Measurements from ENCODE around the gene SCN4A. TPM values are rescaled to one million over a fixed set of nuclear protein-coding genes. Genes with fewer than 3 reads are reported as not detected.

Gene SCN4A
- total RNA-seq, 6 donors from 2014 or later, result under 0.01 to 0.44 (median 0.20) TPM; not detected in 3

DNA sequence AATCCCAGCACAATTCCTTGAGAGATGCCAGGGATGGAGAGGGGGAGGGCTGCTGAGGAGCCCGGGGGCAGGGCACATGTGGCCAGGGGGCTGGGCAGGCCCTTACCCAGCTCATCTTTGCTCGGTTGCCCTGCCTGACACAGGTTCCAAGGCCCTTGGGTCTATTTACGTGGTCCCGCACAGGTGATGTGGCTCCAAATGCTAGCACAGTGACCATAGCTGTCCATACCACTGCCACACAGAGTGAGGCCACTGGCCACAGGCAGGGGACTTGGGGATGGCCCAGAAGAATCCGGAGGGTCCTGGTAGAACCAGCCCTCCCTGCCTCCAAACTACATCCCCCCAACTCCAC lies 15.4 kb upstream of the SCN4A start:
- TF ChIP-seq EP300 (IDR thresholded peaks at IDR 0.05), result no peak
- H3K4me3 ChIP-seq, result no peak overlapping the region
- DNase-seq (no peak), ATAC-seq (ENCODE audit: low FRiP score in 2 of 2) (no peak)
- no peaks in the 10 kb centered on the region for H3K27me3 ChIP-seq
- no peak overlapping the region for H3K27ac ChIP-seq
- H3K4me1 ChIP-seq, result peaks cover 42 to 55% (median 50%) of the 10 kb centered on the region in 4 donors
- no peaks in the 10 kb centered on the region for H3K9me3 ChIP-seq
- WGBS, 2 donors, result 93% methylated on average over 5 of the region's 5 CpGs; no CpG with 5 or more reads in 1 of the 2 donors
- no peaks in the 10 kb centered on the region for H3K36me3 ChIP-seq

DNA sequence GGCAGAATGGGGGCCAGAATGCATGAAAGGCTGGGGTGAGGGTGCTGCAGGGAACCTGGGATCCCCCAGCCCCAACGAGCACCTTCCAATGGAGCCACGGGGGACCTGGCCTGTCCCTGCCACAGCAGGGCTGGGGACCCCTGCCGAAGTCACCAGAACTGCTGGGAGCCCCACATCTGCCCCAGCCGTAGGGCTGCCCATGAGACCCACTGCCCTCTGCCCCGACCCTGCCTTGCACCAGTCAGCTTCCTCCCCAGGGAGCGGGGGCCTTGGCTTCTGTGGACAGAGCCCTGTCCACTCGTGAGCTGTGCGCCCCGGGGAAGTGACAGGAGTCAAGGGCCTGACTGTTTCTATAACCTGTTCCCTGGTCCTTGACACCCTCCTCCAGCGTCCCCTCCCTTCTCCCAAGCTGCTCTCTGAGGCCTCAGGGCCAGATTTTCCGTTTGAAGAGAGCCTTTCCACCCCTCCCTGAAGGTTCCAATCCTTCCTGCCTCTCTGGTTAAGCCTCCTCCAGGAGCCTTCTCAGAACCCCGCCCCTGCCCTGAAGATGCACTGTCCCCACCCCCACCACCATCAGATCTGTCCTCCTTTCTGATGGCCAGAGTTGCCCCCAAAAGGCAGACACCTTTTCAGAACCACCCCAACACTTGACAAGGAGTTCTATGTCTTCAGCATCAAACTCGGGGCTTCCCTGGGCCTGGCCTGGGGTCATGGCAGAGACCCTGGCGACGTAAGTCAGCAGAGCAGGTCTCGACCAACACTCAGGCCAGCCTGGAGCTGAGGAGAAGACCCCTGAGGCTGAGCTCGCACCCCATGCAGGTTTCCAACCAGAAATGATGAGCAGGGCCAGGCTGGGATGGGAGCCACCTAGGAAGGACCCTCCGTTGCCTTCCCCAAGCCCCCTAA lies 14.8 kb upstream of the SCN4A start:
- no peaks in the 10 kb centered on the region for H3K36me3 ChIP-seq
- no peak overlapping the region for H3K4me3 ChIP-seq
- TF ChIP-seq, protein P1, sequence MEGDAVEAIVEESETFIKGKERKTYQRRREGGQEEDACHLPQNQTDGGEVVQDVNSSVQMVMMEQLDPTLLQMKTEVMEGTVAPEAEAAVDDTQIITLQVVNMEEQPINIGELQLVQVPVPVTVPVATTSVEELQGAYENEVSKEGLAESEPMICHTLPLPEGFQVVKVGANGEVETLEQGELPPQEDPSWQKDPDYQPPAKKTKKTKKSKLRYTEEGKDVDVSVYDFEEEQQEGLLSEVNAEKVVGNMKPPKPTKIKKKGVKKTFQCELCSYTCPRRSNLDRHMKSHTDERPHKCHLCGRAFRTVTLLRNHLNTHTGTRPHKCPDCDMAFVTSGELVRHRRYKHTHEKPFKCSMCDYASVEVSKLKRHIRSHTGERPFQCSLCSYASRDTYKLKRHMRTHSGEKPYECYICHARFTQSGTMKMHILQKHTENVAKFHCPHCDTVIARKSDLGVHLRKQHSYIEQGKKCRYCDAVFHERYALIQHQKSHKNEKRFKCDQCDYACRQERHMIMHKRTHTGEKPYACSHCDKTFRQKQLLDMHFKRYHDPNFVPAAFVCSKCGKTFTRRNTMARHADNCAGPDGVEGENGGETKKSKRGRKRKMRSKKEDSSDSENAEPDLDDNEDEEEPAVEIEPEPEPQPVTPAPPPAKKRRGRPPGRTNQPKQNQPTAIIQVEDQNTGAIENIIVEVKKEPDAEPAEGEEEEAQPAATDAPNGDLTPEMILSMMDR (IDR thresholded peaks at IDR 0.05), result no peak
- TF ChIP-seq EP300 (IDR thresholded peaks at IDR 0.05), result no peak
- no peak for TF ChIP-seq POLR2AphosphoS5 (IDR thresholded peaks at IDR 0.05)
- no peak for TF ChIP-seq POLR2A (IDR thresholded peaks at IDR 0.05)
- H3K4me1 ChIP-seq, result peaks cover 48 to 60% (median 52%) of the 10 kb centered on the region in 4 donors
- ATAC-seq (ENCODE audit: low FRiP score in 2 of 2) (no peak), DNase-seq (peak in 1 of 2 donors; percentile 54)
- no peaks in the 10 kb centered on the region for H3K9me3 ChIP-seq
- no peaks in the 10 kb centered on the region for H3K27me3 ChIP-seq
- WGBS, 2 donors, result 52 to 70% methylated on average over 4 to 18 of the region's 18 CpGs
- peak overlapping the region in 2 of 4 donors; percentile 4 to 55 for H3K27ac ChIP-seq

DNA sequence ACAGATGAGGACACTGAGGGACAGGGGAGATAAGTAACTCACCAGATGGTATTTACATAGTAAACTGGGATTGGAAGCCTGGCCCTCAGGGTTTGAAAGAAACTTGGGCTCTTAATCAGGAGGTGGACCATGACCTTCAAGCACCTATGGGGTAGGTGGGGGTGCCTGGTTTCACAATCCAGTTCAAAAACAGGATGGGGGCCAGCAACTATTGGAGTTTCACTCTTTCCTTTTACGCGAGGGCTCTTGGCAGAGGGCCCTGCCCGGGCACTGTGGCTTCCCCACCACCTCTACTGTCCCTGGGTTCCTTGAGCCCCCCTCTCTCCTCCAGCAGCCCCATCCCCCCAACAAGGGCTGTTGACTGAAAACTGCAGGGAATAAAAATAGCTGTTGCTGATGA lies 14.1 kb upstream of the SCN4A start:
- H3K36me3 ChIP-seq, result no peaks in the 10 kb centered on the region
- DNase-seq, result no peak
- H3K4me1 ChIP-seq, result peaks cover 48 to 60% (median 53%) of the 10 kb centered on the region in 4 donors
- ATAC-seq (ENCODE audit: low FRiP score in 2 of 2), result no peak
- H3K27me3 ChIP-seq, result no peaks in the 10 kb centered on the region
- peak overlapping the region in 3 of 4 donors; percentile 4 to 87 (median 55) for H3K27ac ChIP-seq
- no peak overlapping the region for H3K4me3 ChIP-seq
- 13 to 29% methylated on average over 3 of the region's 3 CpGs for WGBS, 2 donors
- TF ChIP-seq POLR2AphosphoS5 (IDR thresholded peaks at IDR 0.05), result no peak
- H3K9me3 ChIP-seq, result no peaks in the 10 kb centered on the region

DNA sequence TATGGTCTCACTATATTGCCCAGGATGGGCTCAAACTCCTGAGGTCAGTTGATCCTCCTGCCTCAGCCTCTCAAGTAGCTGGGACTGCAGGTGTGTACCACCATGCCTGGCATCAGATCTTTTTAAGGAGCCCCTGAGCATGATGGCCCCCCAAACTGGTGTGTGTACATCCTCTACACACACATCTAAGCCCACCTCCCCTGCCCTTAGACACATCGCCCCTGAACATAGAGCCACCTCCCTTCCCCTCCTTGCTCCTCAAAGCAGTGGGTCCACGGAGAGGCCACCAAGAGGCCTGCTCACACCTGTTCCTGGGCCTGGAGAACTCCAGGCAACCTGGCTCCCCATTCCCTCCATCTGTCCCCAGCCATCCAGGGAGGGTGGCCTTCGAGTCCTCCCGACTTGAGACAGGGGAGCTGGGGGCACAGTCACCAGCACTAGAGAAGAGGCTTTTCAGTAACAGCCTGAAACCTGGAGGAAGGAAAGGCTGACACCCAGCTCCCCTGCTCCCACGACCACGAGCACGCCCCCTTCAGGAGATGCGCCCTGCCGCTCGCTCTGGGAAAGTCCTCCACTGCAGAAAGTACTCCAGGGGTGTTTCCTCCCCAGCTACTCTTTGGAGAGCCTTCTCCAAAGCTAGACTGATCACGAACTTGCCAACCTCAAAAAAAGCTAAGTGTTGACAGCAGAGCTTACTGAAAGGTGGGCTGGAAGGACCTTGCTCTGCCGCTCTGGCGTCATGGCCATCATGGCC lies 12.8 kb upstream of the SCN4A start:
- no peaks in the 10 kb centered on the region for H3K36me3 ChIP-seq
- no peak overlapping the region for H3K4me3 ChIP-seq
- no peaks in the 10 kb centered on the region for H3K9me3 ChIP-seq
- no peaks in the 10 kb centered on the region for H3K27me3 ChIP-seq
- 82 to 90% methylated on average over 9 to 13 of the region's 13 CpGs for WGBS, 2 donors
- peak in 1 of 2 donors; percentile 56 for DNase-seq
- ATAC-seq (ENCODE audit: low FRiP score in 2 of 2), result no peak
- peaks cover 48 to 58% (median 57%) of the 10 kb centered on the region in 4 donors for H3K4me1 ChIP-seq
- peak overlapping the region; percentile 58 to 87 (median 82) for H3K27ac ChIP-seq
- no peak for TF ChIP-seq POLR2AphosphoS5 (IDR thresholded peaks at IDR 0.05)

DNA sequence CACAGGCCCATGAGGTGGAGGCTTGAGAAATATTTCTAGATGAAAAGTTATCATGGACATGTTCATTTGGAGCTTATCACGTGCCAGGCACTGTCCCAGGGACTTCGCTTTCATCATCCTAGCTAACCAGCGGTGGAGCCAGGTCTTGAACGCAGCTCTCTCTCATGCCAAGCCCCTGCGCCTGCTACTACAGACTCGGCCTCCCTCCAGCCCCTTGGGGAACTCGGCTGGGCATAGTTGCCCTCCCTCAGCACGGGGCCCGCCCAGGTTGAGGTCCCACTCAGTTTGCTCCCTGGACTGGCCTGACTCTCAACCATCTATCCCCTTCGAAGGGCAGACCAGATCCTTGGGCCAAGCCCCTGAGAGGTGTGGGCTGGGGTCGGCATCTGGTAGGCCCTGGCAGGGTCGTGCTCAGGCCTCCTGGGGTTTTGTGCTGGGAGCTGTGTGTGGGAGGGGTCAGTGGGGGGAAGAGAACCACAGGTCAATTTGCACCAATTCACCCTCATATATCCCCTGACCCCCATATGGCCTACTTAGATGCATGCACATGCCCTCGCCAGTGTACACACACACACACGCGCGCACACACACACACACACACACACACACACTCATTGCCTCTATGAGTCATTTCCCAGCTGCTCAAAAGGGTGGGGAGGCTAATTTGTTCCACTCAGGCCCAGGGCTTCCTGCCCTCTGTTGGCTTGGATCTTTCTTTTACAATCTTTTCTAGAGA lies 12.1 kb upstream of the SCN4A start:
- TF ChIP-seq, protein P1 (IDR thresholded peaks at IDR 0.05), result no peak
- TF ChIP-seq POLR2AphosphoS5 (IDR thresholded peaks at IDR 0.05), result peak; percentile 45 to 62
- no peak for TF ChIP-seq POLR2A (IDR thresholded peaks at IDR 0.05)
- TF ChIP-seq EP300 (IDR thresholded peaks at IDR 0.05), result peak in 1 of 4 donors; percentile 69
- Histone ChIP-seq H3K4me1 (peaks cover 49 to 59% (median 51%) of the 10 kb centered on the region in 4 donors), H3K27ac (peak overlapping the region; percentile 64 to 87 (median 82)), H3K27me3 (no peaks in the 10 kb centered on the region), H3K36me3 (no peaks in the 10 kb centered on the region), H3K4me3 (no peak overlapping the region), H3K9me3 (no peaks in the 10 kb centered on the region)
- WGBS, 2 donors, result 64 to 65% methylated on average over 15 to 16 of the region's 16 CpGs
- peak; percentile 54 to 56 for DNase-seq
- ATAC-seq (ENCODE audit: low FRiP score in 2 of 2), result peak; percentile 82 to 87

All from upper lobe of left lung (tissue), 6 donors.